Skeletal muscle tissue (tissue), 4 donors: ENCODE results near the gene UNC5A. TPM values are rescaled to one million over a fixed set of nuclear protein-coding genes. Genes with fewer than 3 reads are reported as not detected.

Source experiments
- H3K27ac ChIP-seq: one replicate; pipeline ENCODE4 v1.7.0; 2013; ENCODE audit warnings: mild to moderate bottlenecking, low read depth, low read length, inconsistent platforms
- H3K27me3 ChIP-seq, 3 donors: one replicate each; pipeline ENCODE4 v1.7.0; 2013; ENCODE audit warnings: low read length in 3 of 3; ENCODE audit not compliant: control insufficient read depth in 3 of 3, insufficient read depth in 3 of 3
- H3K36me3 ChIP-seq, 3 donors: one replicate each; pipeline ENCODE4 v1.7.0; 2013; ENCODE audit warnings: low read length in 3 of 3; ENCODE audit not compliant: control insufficient read depth in 3 of 3, insufficient read depth in 3 of 3
- H3K4me1 ChIP-seq, 3 donors: one replicate each; pipeline ENCODE4 v1.7.0; 2013; ENCODE audit warnings: low read length in 3 of 3, mild to moderate bottlenecking in 3 of 3; ENCODE audit not compliant: control insufficient read depth in 3 of 3, insufficient read depth in 3 of 3
- H3K4me3 ChIP-seq, 3 donors: one replicate each; pipeline ENCODE4 v1.7.0; 2013; ENCODE audit warnings: low read length in 3 of 3
- H3K9ac ChIP-seq, 3 donors: one replicate each; pipeline ENCODE4 v1.7.0; 2013; ENCODE audit warnings: low read length in 3 of 3, mild to moderate bottlenecking in 3 of 3, moderate library complexity in 2 of 3, low read depth in 1 of 3
- H3K9me3 ChIP-seq, 3 donors: one replicate each; pipeline ENCODE4 v1.7.0; 2013; ENCODE audit warnings: low read length in 3 of 3; ENCODE audit not compliant: control insufficient read depth in 3 of 3
- total RNA-seq: library from RNA; depleted of rRNA; stranded (reverse); fragments of >200 nt; gene quantifications from one replicate; pipeline ENCODE4 v1.2.3, GENCODE V29; 2014
- donor health status: Osteomylitis.

Gene UNC5A
- total RNA-seq, 1 donor from 2014 or later, result not detected

GRCh38 chr5:176820937-176821336, 10.6 kb downstream of the UNC5A start:
- H3K27me3 ChIP-seq, result peaks cover 47 to 76% (median 54%) of the 10 kb centered on the region in 3 donors
- H3K9me3 ChIP-seq, result no peaks in the 10 kb centered on the region
- no peaks in the 10 kb centered on the region for H3K4me1 ChIP-seq

DNA sequence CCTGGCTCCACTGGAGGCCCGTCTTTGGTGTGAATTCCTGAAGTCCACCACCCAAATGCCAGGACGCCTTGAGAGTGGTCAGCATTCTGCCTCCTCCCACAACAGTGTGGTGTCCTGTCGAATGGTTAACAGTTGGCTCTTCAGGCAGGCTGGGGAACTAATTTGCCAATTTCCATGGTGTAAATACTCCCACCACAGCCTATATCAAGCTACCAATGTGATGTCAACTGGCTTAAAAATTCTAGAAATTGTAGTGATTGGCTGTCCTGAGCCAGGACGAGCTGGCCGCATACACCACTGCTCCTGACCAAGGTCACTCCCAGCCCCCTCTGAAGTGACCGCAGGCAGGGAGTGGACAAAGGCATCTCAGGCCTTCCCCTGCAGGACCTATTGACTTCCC, 11.1 kb downstream of the UNC5A start:
- H3K27me3 ChIP-seq, result peaks cover 42 to 71% (median 49%) of the 10 kb centered on the region in 3 donors
- H3K4me3 ChIP-seq, result no peak overlapping the region
- no peak overlapping the region for H3K9ac ChIP-seq
- H3K4me1 ChIP-seq, result no peaks in the 10 kb centered on the region
- H3K9me3 ChIP-seq, result no peaks in the 10 kb centered on the region
- no peaks in the 10 kb centered on the region for H3K36me3 ChIP-seq
- H3K27ac ChIP-seq, result no peak overlapping the region

More at GRCh38 chr5:176820937-176821336, 10.6 kb downstream of the UNC5A start:
- H3K9ac ChIP-seq, result no peak overlapping the region
- H3K27ac ChIP-seq, result no peak overlapping the region
- H3K4me3 ChIP-seq, result no peak overlapping the region
- H3K36me3 ChIP-seq, result no peaks in the 10 kb centered on the region

- Histone ChIP-seq H3K4me1 (no peaks in the 10 kb centered on the region), H3K9ac (no peak overlapping the region), H3K27me3 (peaks cover 36 to 63% (median 41%) of the 10 kb centered on the region in 3 donors), H3K4me3 (no peak overlapping the region), H3K9me3 (no peaks in the 10 kb centered on the region), H3K27ac (no peak overlapping the region), H3K36me3 (no peaks in the 10 kb centered on the region)
These were observed 11.9 kb downstream of the UNC5A start for GRCh38 chr5:176822041-176822792.

- no peaks in the 10 kb centered on the region for H3K4me1 ChIP-seq
- H3K4me3 ChIP-seq, result no peak overlapping the region
- no peaks in the 10 kb centered on the region for H3K36me3 ChIP-seq
- H3K9ac ChIP-seq, result no peak overlapping the region
- H3K9me3 ChIP-seq, result no peaks in the 10 kb centered on the region
- no peak overlapping the region for H3K27ac ChIP-seq
- H3K27me3 ChIP-seq, result peaks cover 35 to 61% (median 39%) of the 10 kb centered on the region in 3 donors
These were observed 12.6 kb downstream of the UNC5A start for GRCh38 chr5:176822793-176823481.

GRCh38 chr5:176823869-176824412, 13.6 kb downstream of the UNC5A start:
- Histone ChIP-seq H3K36me3 (no peaks in the 10 kb centered on the region), H3K9me3 (no peaks in the 10 kb centered on the region), H3K4me1 (no peaks in the 10 kb centered on the region), H3K9ac (no peak overlapping the region), H3K4me3 (no peak overlapping the region), H3K27me3 (peaks cover 25 to 51% (median 29%) of the 10 kb centered on the region in 3 donors), H3K27ac (no peak overlapping the region)

- Histone ChIP-seq H3K27me3 (peaks cover 19 to 44% (median 22%) of the 10 kb centered on the region in 3 donors), H3K4me3 (no peak overlapping the region), H3K36me3 (no peaks in the 10 kb centered on the region), H3K27ac (no peak overlapping the region), H3K4me1 (no peaks in the 10 kb centered on the region), H3K9me3 (no peaks in the 10 kb centered on the region), H3K9ac (no peak overlapping the region)
These were observed 14.2 kb downstream of the UNC5A start for GRCh38 chr5:176824604-176825003.

GRCh38 chr5:176825234-176825633, 14.9 kb downstream of the UNC5A start:
- Histone ChIP-seq H3K27ac (no peak overlapping the region), H3K36me3 (no peaks in the 10 kb centered on the region), H3K27me3 (peaks cover 16 to 42% (median 20%) of the 10 kb centered on the region in 3 donors), H3K9me3 (no peaks in the 10 kb centered on the region), H3K4me3 (no peak overlapping the region), H3K4me1 (no peaks in the 10 kb centered on the region), H3K9ac (no peak overlapping the region)

DNA sequence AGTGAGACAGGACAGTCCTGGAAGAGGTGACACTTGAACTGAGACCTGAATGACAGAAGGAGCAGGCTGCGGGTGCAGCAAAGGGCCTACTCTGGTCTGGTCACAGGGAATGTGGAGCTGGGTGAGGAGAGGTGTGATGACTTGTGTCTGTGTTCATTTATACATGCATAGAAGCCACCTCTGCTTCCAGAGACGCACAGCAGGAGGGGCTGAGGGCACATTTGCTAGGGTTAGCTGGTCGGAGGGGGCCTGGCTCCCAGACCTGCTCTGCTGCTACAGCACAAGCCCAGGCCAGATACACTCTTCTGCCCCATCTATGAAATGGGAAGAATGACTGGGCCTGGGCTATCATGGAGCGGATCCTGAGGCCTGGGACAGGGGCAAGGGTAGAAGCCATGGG, 15.6 kb downstream of the UNC5A start:
- Histone ChIP-seq H3K9ac (no peak overlapping the region), H3K36me3 (no peaks in the 10 kb centered on the region), H3K27me3 (peaks cover 14 to 35% (median 18%) of the 10 kb centered on the region in 3 donors), H3K4me3 (no peak overlapping the region), H3K9me3 (no peaks in the 10 kb centered on the region), H3K4me1 (no peaks in the 10 kb centered on the region), H3K27ac (no peak overlapping the region)

DNA sequence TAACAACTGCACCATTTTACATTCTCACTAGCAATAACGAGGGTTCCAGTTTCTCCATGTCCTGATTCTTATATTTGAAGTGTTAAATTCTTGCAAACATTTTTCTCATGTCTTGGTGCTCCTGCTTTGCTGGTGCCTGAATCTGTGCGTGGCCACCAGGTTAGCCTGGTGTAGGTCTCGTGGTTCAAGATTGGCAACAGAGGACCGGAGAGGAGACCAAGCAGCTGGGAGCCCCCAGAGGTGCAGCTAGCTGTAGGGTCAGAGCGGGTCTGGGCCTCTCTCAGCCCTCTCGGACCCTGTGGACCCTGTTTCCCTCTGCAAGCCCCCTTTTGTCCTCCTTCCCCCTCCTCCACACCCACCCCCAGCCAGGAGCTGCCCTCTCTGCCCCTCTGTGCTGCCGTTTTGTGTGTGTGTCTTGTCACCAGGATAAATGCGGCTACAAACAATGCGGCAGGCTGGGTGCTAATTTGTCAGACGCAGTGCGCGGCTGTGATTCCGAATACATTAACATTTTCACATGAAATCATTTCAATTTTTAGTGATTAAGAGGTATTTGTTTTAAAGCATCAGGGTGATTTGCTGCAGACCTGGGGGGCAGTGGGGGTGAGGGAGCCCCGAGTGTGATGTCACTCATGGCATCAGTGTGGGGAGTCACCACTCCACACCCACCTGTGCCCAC, 17.5 kb downstream of the UNC5A start:
- no peaks in the 10 kb centered on the region for H3K4me1 ChIP-seq
- no peak overlapping the region for H3K4me3 ChIP-seq
- peaks cover 8 to 29% (median 13%) of the 10 kb centered on the region in 3 donors for H3K27me3 ChIP-seq
- H3K9me3 ChIP-seq, result no peaks in the 10 kb centered on the region
- H3K27ac ChIP-seq, result no peak overlapping the region
- H3K9ac ChIP-seq, result no peak overlapping the region
- no peaks in the 10 kb centered on the region for H3K36me3 ChIP-seq
